Activated T-cell treated with anti-CD3 and anti-CD28 coated beads, Interleukin-2, amount 50 U/mL, for 4 hours (primary cell): ENCODE data around the gene TECTB. TPM values are rescaled to one million over a fixed set of nuclear protein-coding genes. Genes with fewer than 3 reads are reported as not detected.
"Not testable (repeated sequence)": the region's sequence is repeated elsewhere in the genome, so short reads cannot be mapped to it uniquely, and the experiment has no call there.

Source experiments
- ATAC-seq, 2 donors: fragments of 200-7000 bp; cut with Tn5 transposase; one replicate each; pipeline ENCODE4 v1.10.0; 2021
- DNase-seq: peaks from one replicate; pipeline ENCODE4 v3.0.0-alpha.2; 2020
- H3K27me3 Mint-ChIP-seq: one replicate; pipeline ENCODE4 v1.8.0; 2021; ENCODE audit warnings: low read depth, mixed read lengths
- H3K36me3 Mint-ChIP-seq: one replicate; pipeline ENCODE4 v1.8.0; 2022; ENCODE audit warnings: mixed read lengths; ENCODE audit not compliant: insufficient read depth
- H3K4me1 Mint-ChIP-seq: one replicate; pipeline ENCODE4 v1.8.0; 2021; ENCODE audit warnings: low read depth, mixed read lengths
- H3K4me3 Mint-ChIP-seq: one replicate; pipeline ENCODE4 v1.8.0; 2021; ENCODE audit warnings: mild to moderate bottlenecking, moderate library complexity, mixed read lengths
- H3K9me3 Mint-ChIP-seq: one replicate; pipeline ENCODE4 v1.8.0; 2021; ENCODE audit warnings: mixed read lengths
- total RNA-seq, 3 donors: library from RNA; stranded (reverse); gene quantifications; one replicate each; pipeline ENCODE4 v1.2.1, GENCODE V29; 2021

TECTB gene
- not detected for total RNA-seq

DNA sequence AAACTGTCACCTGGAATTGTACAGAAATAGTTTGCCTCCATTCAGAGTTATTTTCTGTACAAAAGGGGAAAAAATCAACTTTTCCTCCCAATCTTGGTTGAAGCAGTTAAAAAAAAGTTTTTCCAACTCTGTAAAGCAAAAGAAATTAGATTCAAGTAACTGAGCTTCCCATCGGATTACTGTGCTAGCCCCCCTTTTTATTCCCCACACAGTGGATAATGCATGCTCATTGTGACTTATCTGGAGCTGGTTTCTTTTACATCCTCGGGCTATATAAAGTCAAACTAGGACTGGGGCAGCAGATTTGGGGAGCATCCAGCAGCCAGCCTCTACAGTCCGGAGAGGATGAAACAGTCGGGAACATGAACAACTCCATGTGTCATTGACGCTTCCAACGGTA, at the start of gene TECTB:
TECTB (plus strand) TSS at position 301 of the 400 bp plus-strand sequence. CDS start 335 bp downstream, outside the sequence.
- no peaks in the 10 kb centered on the region for H3K9me3 Mint-ChIP-seq
- H3K4me3 Mint-ChIP-seq = no peak within 1 kb of the TSS
- DNase-seq (no peak), ATAC-seq (no peak)
- H3K27me3 Mint-ChIP-seq = peaks cover 19% of the 10 kb centered on the region
- H3K4me1 Mint-ChIP-seq = no peaks in the 10 kb centered on the region
- no peaks in the 10 kb centered on the region for H3K36me3 Mint-ChIP-seq

DNA sequence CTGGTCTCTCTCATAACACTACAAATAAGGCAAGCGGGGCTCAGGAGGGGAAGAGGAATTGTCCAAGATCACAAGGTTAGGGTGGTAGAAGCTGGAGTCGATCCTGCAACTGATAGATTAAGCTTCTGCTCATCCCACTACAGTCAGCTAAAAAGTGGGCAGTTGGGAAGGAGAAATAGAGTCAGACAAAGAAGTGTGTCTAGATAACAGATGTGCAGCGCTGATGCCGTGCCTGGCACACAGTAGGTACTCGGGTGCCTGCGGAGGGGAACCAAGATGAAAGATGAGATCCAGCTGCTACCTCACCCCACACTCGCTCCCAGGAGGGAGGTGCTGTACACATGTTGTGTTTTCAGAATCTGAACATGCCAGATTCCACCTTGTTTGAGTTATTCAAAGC, 48.1 kb upstream of the TECTB start:
- H3K4me1 Mint-ChIP-seq = no peaks in the 10 kb centered on the region
- DNase-seq = no peak
- peaks cover 20% of the 10 kb centered on the region for H3K9me3 Mint-ChIP-seq
- H3K27me3 Mint-ChIP-seq = peaks cover 4% of the 10 kb centered on the region
- ATAC-seq = no peak
- H3K4me3 Mint-ChIP-seq = no peak overlapping the region
- H3K36me3 Mint-ChIP-seq = no peaks in the 10 kb centered on the region

- peaks cover 22% of the 10 kb centered on the region for H3K9me3 Mint-ChIP-seq
- H3K36me3 Mint-ChIP-seq = no peaks in the 10 kb centered on the region
- no peaks in the 10 kb centered on the region for H3K4me1 Mint-ChIP-seq
- H3K27me3 Mint-ChIP-seq = peaks cover 4% of the 10 kb centered on the region
- no peak for ATAC-seq
- no peak for DNase-seq
- no peak overlapping the region for H3K4me3 Mint-ChIP-seq
Observed at GRCh38 chr10:112235920-112236319, 47.3 kb upstream of the TECTB start.

GRCh38 chr10:112236486-112236885, 46.7 kb upstream of the TECTB start:
- peaks cover 27% of the 10 kb centered on the region for H3K9me3 Mint-ChIP-seq
- no peaks in the 10 kb centered on the region for H3K4me1 Mint-ChIP-seq
- DNase-seq (no peak), ATAC-seq (no peak)
- peaks cover 4% of the 10 kb centered on the region for H3K27me3 Mint-ChIP-seq
- no peak overlapping the region for H3K4me3 Mint-ChIP-seq
- H3K36me3 Mint-ChIP-seq = no peaks in the 10 kb centered on the region

DNA sequence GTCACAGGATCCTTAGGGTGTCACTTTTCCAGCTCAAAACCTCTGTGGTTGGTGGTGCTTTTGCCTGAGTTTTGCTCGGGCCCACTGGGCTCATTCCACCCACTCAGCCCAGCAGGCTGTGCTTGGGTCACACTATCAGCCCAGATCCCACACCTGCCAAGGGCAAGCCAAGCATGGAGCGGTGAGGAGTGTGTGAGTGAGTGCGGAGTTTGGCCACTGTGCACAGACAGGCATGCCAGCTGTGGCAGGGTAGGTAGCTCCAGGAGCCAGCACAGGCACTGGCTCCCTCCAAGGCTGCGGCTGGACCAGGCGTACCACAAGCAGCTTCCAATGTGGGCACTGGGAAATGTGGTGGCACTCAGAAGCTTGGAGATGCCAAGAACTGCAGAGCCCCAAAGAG, 43.9 kb upstream of the TECTB start:
- H3K4me1 Mint-ChIP-seq = no peaks in the 10 kb centered on the region
- no peaks in the 10 kb centered on the region for H3K36me3 Mint-ChIP-seq
- H3K9me3 Mint-ChIP-seq = peaks cover 28% of the 10 kb centered on the region
- ATAC-seq (no peak), DNase-seq (no peak)
- H3K27me3 Mint-ChIP-seq = peaks cover 15% of the 10 kb centered on the region
- no peak overlapping the region for H3K4me3 Mint-ChIP-seq

- peaks cover 15% of the 10 kb centered on the region for H3K27me3 Mint-ChIP-seq
- H3K4me3 Mint-ChIP-seq = no peak overlapping the region
- no peak for DNase-seq
- ATAC-seq = no peak
- peaks cover 28% of the 10 kb centered on the region for H3K9me3 Mint-ChIP-seq
- H3K36me3 Mint-ChIP-seq = no peaks in the 10 kb centered on the region
- H3K4me1 Mint-ChIP-seq = no peaks in the 10 kb centered on the region
Observed at GRCh38 chr10:112240441-112240840, 42.8 kb upstream of the TECTB start.

DNA sequence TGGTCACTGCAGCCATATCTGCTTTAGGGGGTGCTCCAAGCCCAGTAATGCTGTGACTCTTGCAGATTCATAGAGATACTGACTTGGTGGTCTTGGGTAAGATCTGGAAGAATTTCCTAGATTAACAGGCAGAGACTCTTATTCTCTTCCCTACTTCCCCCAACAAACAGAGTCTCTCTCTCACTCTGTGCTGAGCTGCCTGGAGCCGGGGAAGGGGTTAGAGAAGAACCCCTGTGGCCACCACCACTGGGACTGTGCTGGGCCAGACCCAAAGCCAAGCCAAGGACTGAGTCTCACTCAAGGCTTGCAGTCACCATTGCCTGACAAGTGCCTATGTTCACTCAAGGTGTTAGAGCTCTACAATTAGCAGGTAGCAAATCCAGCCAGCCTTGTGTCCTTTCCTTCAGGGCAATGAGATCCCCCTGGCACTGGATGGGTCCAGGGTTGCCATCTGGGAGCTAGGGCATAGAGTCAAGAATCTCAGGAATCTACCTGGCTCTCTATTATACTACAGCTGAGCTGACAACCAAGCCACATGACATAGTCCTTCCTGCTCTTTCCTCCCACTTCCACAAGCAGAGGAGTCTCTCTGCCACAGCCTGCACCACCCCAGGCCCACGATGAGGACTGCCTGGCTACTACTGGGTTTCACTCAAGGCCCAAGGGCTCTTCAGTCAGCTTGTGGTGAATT, 41.4 kb upstream of the TECTB start:
- DNase-seq (no peak), ATAC-seq (no peak)
- peaks cover 15% of the 10 kb centered on the region for H3K27me3 Mint-ChIP-seq
- H3K4me1 Mint-ChIP-seq = no peaks in the 10 kb centered on the region
- H3K36me3 Mint-ChIP-seq = no peaks in the 10 kb centered on the region
- H3K4me3 Mint-ChIP-seq = no peak overlapping the region
- H3K9me3 Mint-ChIP-seq = peaks cover 28% of the 10 kb centered on the region

DNA sequence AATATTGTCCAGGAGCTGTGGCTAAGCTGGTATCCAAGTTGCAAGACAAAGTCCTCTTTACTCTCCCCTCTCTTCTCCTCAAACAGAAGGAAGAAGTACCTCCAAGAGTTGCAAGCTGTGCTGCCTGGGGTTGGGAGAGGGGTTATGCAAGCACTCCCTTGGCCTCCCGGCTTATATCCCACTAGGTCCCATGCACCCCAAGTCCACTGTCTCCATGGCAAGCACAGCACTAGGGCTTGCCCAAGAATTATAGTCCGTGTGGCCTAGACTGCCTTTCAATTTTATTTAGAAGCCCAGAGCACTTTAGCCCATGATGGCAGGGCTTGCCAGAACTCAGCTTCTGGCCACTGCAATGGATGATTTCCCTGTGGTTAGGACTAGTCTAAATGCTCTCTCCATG, 40.4 kb upstream of the TECTB start:
- ATAC-seq = no peak
- no peak for DNase-seq
- Mint-ChIP-seq H3K36me3 (no peaks in the 10 kb centered on the region), H3K9me3 (peaks cover 21% of the 10 kb centered on the region), H3K4me1 (no peaks in the 10 kb centered on the region), H3K4me3 (no peak overlapping the region), H3K27me3 (peaks cover 15% of the 10 kb centered on the region)

DNA sequence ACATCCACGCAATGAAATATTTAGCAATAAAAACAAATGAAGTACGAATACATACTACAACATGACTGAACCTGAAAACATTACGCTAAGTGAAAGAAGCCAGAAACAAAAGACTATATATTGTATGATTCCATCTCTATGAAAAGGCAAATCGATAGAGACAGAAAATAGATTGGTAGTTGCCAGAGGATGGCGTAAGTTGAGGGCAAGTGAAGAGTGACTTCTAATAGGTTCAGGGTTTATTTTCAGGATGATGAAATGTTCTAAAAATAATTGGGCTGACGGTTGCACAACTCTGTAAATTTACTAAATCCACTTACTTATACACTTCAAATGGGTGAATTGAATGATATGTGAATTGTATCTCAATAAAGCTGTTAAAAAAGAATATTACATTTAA, 39.5 kb upstream of the TECTB start:
- ATAC-seq = no peak
- peaks cover 15% of the 10 kb centered on the region for H3K27me3 Mint-ChIP-seq
- no peak overlapping the region for H3K4me3 Mint-ChIP-seq
- peaks cover 19% of the 10 kb centered on the region for H3K9me3 Mint-ChIP-seq
- H3K36me3 Mint-ChIP-seq = no peaks in the 10 kb centered on the region
- no peaks in the 10 kb centered on the region for H3K4me1 Mint-ChIP-seq
- DNase-seq = no peak

- H3K4me3 Mint-ChIP-seq = no peak overlapping the region
Observed at GRCh38 chr10:112244197-112244596, 39.0 kb upstream of the TECTB start.

GRCh38 chr10:112247791-112248190, 35.4 kb upstream of the TECTB start:
- peaks cover 12% of the 10 kb centered on the region for H3K27me3 Mint-ChIP-seq
- H3K36me3 Mint-ChIP-seq = no peaks in the 10 kb centered on the region
- no peak overlapping the region for H3K4me3 Mint-ChIP-seq
- DNase-seq (no peak), ATAC-seq (no peak)
- no peaks in the 10 kb centered on the region for H3K4me1 Mint-ChIP-seq
- peaks cover 13% of the 10 kb centered on the region for H3K9me3 Mint-ChIP-seq

More at GRCh38 chr10:112244197-112244596, 39.0 kb upstream of the TECTB start:
- DNase-seq (no peak), ATAC-seq (no peak)
- peaks cover 15% of the 10 kb centered on the region for H3K9me3 Mint-ChIP-seq
- H3K4me1 Mint-ChIP-seq = no peaks in the 10 kb centered on the region
- H3K36me3 Mint-ChIP-seq = no peaks in the 10 kb centered on the region
- peaks cover 15% of the 10 kb centered on the region for H3K27me3 Mint-ChIP-seq

DNA sequence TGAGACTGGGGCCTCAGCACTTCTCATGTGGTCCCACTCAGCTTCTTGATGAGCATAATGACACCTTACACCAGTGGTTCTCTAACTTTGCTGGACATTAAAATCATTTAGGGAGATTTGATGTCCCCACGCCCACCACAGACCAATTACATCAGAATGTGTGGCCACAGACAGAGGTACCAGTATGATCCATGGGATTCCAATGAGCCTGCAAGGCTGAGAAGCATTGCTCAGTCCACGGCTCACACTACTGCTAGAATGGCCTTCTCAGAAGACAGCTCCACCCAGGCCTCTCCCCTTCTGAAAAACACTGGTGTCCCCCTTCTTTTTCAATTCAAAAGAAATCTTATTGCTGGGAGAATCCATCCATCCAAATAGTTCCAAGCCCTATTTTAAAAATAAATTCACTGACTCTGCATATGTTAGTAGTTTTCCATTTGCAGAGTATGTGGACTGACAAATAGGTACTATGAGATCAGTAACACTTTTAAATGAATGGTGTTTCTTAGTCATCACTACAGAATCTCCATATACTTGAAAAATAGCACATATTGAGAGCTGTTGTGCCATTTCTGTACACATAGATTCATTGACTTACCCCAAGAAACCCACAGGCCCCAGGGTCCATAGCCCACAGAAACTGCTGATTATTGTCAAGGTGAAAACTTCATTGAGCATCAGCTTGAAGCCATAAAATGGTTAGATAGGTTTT, 34.5 kb upstream of the TECTB start:
- H3K27me3 Mint-ChIP-seq = peaks cover 5% of the 10 kb centered on the region
- ATAC-seq (no peak), DNase-seq (no peak)
- H3K9me3 Mint-ChIP-seq = peaks cover 13% of the 10 kb centered on the region
- no peak overlapping the region for H3K4me3 Mint-ChIP-seq
- H3K36me3 Mint-ChIP-seq = no peaks in the 10 kb centered on the region
- H3K4me1 Mint-ChIP-seq = no peaks in the 10 kb centered on the region

GRCh38 chr10:112249722-112250121, 33.5 kb upstream of the TECTB start:
- DNase-seq (no peak), ATAC-seq (no peak)
- H3K4me1 Mint-ChIP-seq = no peaks in the 10 kb centered on the region
- peaks cover 13% of the 10 kb centered on the region for H3K9me3 Mint-ChIP-seq
- H3K36me3 Mint-ChIP-seq = no peaks in the 10 kb centered on the region
- peaks cover 4% of the 10 kb centered on the region for H3K27me3 Mint-ChIP-seq
- H3K4me3 Mint-ChIP-seq = no peak overlapping the region

DNA sequence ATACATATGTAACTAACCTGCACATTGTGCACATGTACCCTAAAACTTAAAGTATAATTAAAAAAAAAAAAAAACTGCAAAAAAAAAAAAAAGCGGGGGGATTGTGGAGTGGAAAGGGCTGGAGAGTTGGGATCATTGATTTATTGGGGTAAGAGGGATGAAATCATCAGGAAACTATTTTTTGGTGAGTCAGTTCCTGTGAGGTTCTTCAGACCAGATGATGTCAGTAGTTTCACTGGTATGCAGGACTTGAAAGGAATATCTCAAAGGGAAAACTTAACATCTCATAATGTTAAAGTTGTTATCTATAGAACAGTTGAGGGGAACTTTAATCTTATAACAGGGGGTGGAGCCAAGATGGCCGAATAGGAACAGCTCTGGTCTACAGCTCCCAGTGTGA, 32.6 kb upstream of the TECTB start:
- DNase-seq (no peak), ATAC-seq (no peak)
- H3K27me3 Mint-ChIP-seq = peaks cover 4% of the 10 kb centered on the region
- H3K36me3 Mint-ChIP-seq = no peaks in the 10 kb centered on the region
- peaks cover 13% of the 10 kb centered on the region for H3K9me3 Mint-ChIP-seq
- H3K4me1 Mint-ChIP-seq = no peaks in the 10 kb centered on the region
- H3K4me3 Mint-ChIP-seq = no peak overlapping the region

DNA sequence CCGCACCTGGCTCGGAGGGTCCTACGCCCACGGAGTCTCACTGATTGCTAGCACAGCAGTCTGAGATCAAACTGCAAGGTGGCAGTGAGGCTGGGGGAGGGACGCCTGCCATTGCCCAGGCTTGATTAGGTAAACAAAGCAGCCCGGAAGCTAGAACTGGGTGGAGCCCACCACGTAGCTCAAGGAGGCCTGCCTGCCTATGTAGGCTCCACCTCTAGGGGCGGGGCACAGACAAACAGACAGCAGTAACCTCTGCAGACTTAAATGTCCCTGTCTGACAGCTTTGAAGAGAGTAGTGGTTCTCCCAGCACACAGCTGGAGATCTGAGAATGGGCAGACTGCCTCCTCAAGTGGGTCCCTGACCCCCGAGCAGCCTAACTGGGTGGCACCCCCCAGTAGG, 32.0 kb upstream of the TECTB start:
- not testable (repeated sequence) for DNase-seq, ATAC-seq, H3K4me3 Mint-ChIP-seq, H3K4me1 Mint-ChIP-seq, H3K27me3 Mint-ChIP-seq, H3K36me3 Mint-ChIP-seq
- H3K9me3 Mint-ChIP-seq = peaks cover 13% of the 10 kb centered on the region
